ENCODE measurements around the gene ACVR1. TPM values are rescaled to one million over a fixed set of nuclear protein-coding genes. Genes with fewer than 3 reads are reported as not detected.

Gene ACVR1
- total RNA-seq, 1 experiment from 2014 or later = 11.1 TPM

DNA sequence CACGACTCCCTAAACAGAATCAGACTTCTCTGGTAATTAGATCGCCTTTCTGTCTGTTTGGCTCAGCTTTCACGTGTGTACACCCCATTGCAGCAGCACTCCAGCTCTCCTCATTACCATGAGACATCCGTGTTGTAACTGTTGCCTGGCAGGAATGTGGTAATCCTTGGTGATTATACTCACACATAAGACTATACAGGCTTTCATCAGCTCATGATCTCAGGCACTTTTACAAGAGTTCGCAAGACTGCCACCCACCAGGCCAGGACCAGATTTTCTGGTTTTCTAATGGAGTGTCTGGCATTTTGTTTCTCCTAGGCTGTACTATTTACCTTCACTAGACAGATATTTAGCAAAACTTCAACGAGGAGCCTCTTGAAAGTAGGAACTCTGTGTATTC, 50.2 kb downstream of the ACVR1 start:
- intact Hi-C loops (cut with micrococcal nuclease; ENCODE audit: unreplicated experiment) = loop anchor here (5.0 kb wide), 1 partner anchor 44 kb away; no protein-coding TSS in a partner anchor
- Mint-ChIP-seq H3K4me1 (ENCODE audit: low read depth, unreplicated experiment) (peaks cover 15% of the 10 kb centered on the region), H3K4me3 (ENCODE audit: unreplicated experiment) (no peak overlapping the region), H3K36me3 (ENCODE audit: insufficient read depth, unreplicated experiment) (peaks cover 10% of the 10 kb centered on the region), H3K27ac (ENCODE audit: unreplicated experiment) (peak overlapping the region; percentile 74), H3K27me3 (ENCODE audit: insufficient read depth, unreplicated experiment) (no peaks in the 10 kb centered on the region), H3K9me3 (ENCODE audit: unreplicated experiment) (peaks cover 10% of the 10 kb centered on the region)
- H3K4me3 ChIP-seq (ENCODE audit: low read depth, low read length) = no peak overlapping the region
- peak; percentile 47 to 65 for DNase-seq
- no peaks in the 10 kb centered on the region for H3K9me3 ChIP-seq
- BruUV-seq (replicated peaks) = no TSS peak
- H3K36me3 ChIP-seq (ENCODE audit: control insufficient read depth, insufficient read depth, low read length) = no peaks in the 10 kb centered on the region
- no peaks in the 10 kb centered on the region for H3K27me3 ChIP-seq (replicated peaks; ENCODE audit: control insufficient read depth, insufficient read depth, low read length)
- ChIA-PET CTCF (no interaction called here), POLR2A (no interaction called here)
- H3K4me1 ChIP-seq = 0 out of 2 replicates have a peak, but pooled peaks cover 3% of the 10 kb centered on the region
- TF ChIP-seq, protein P1, sequence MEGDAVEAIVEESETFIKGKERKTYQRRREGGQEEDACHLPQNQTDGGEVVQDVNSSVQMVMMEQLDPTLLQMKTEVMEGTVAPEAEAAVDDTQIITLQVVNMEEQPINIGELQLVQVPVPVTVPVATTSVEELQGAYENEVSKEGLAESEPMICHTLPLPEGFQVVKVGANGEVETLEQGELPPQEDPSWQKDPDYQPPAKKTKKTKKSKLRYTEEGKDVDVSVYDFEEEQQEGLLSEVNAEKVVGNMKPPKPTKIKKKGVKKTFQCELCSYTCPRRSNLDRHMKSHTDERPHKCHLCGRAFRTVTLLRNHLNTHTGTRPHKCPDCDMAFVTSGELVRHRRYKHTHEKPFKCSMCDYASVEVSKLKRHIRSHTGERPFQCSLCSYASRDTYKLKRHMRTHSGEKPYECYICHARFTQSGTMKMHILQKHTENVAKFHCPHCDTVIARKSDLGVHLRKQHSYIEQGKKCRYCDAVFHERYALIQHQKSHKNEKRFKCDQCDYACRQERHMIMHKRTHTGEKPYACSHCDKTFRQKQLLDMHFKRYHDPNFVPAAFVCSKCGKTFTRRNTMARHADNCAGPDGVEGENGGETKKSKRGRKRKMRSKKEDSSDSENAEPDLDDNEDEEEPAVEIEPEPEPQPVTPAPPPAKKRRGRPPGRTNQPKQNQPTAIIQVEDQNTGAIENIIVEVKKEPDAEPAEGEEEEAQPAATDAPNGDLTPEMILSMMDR (IDR thresholded peaks at IDR 0.05; ENCODE audit: insufficient read depth in 1 of 2, low read depth in 1 of 2, low read length in 1 of 2, severe bottlenecking in 1 of 2, unreplicated experiment in 1 of 2) = no peak

DNA sequence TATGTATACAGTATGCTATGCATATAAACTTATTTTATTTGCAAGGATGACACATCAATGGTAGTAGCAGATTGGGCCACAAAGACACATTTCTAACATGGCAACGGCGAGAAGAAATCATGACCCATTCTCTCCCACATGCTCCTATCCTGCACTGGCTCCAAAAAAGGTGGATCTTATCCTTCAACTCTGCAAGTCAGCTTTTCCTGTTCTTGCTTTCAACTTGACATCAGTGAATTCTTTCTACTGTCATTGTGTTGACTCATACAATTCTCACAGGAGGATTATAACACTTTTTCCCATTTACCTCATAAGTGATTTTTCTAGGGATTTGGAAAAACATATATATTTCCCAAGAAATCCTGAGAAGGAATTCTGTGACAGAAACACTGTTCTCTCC, 53.1 kb downstream of the ACVR1 start:
- Histone ChIP-seq H3K4me3 (ENCODE audit: low read depth, low read length) (no peak overlapping the region), H3K4me1 (0 out of 2 replicates have a peak, but pooled peaks cover 3% of the 10 kb centered on the region), H3K9me3 (no peaks in the 10 kb centered on the region), H3K36me3 (ENCODE audit: control insufficient read depth, insufficient read depth, low read length) (no peaks in the 10 kb centered on the region), H3K27me3 (replicated peaks; ENCODE audit: control insufficient read depth, insufficient read depth, low read length) (no peaks in the 10 kb centered on the region)
- Mint-ChIP-seq H3K9me3 (ENCODE audit: unreplicated experiment) (no peaks in the 10 kb centered on the region), H3K4me1 (ENCODE audit: low read depth, unreplicated experiment) (peaks cover 15% of the 10 kb centered on the region), H3K36me3 (ENCODE audit: insufficient read depth, unreplicated experiment) (peaks cover 17% of the 10 kb centered on the region), H3K4me3 (ENCODE audit: unreplicated experiment) (no peak overlapping the region), H3K27ac (ENCODE audit: unreplicated experiment) (no peak overlapping the region), H3K27me3 (ENCODE audit: insufficient read depth, unreplicated experiment) (no peaks in the 10 kb centered on the region)
- no peak for DNase-seq
- TF ChIP-seq, protein P1 (IDR thresholded peaks at IDR 0.05; ENCODE audit: insufficient read depth in 1 of 2, low read depth in 1 of 2, low read length in 1 of 2, severe bottlenecking in 1 of 2, unreplicated experiment in 1 of 2) = no peak
- no TSS peak for BruUV-seq (replicated peaks)
- ChIA-PET CTCF (no interaction called here), POLR2A (no interaction called here)
- intact Hi-C loops (cut with micrococcal nuclease; ENCODE audit: unreplicated experiment) = no loop called here

DNA sequence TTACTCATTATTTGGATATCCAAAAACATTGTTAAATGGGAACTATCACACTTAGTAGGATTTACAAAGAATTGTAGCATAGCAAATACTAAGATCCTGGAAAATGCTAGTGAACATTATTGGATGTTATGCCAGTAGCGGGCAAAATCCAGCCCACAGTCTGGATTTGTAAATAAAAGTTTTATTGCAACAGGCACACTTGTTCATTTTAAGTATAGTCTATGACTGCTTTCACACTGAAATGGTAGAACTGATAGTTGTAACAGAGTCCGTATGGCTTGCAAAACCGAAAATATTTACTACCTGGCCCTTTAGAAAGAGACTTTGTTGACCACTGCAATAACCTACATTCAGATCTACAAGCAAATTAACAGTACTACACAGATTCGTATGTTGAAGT, 53.6 kb downstream of the ACVR1 start:
- CTCF ChIA-PET = no interaction called here

More for the DNA sequence above, 53.6 kb downstream of the ACVR1 start:
- 0 out of 2 replicates have a peak, but pooled peaks cover 3% of the 10 kb centered on the region for H3K4me1 ChIP-seq
- Mint-ChIP-seq H3K9me3 (ENCODE audit: unreplicated experiment) (no peaks in the 10 kb centered on the region), H3K27ac (ENCODE audit: unreplicated experiment) (no peak overlapping the region), H3K4me3 (ENCODE audit: unreplicated experiment) (no peak overlapping the region), H3K27me3 (ENCODE audit: insufficient read depth, unreplicated experiment) (no peaks in the 10 kb centered on the region), H3K36me3 (ENCODE audit: insufficient read depth, unreplicated experiment) (peaks cover 21% of the 10 kb centered on the region), H3K4me1 (ENCODE audit: low read depth, unreplicated experiment) (peaks cover 15% of the 10 kb centered on the region)
- H3K27me3 ChIP-seq (replicated peaks; ENCODE audit: control insufficient read depth, insufficient read depth, low read length) = no peaks in the 10 kb centered on the region
- BruUV-seq (replicated peaks) = no TSS peak
- DNase-seq = no peak
- TF ChIP-seq, protein P1 (IDR thresholded peaks at IDR 0.05; ENCODE audit: insufficient read depth in 1 of 2, low read depth in 1 of 2, low read length in 1 of 2, severe bottlenecking in 1 of 2, unreplicated experiment in 1 of 2) = no peak
- no peaks in the 10 kb centered on the region for H3K9me3 ChIP-seq
- intact Hi-C loops (cut with micrococcal nuclease; ENCODE audit: unreplicated experiment) = no loop called here
- POLR2A ChIA-PET = no interaction called here
- H3K4me3 ChIP-seq (ENCODE audit: low read depth, low read length) = no peak overlapping the region
- no peaks in the 10 kb centered on the region for H3K36me3 ChIP-seq (ENCODE audit: control insufficient read depth, insufficient read depth, low read length)
